Upper lobe of left lung (tissue), 6 donors: ENCODE data around the gene SWI5. TPM values are rescaled to one million over a fixed set of nuclear protein-coding genes. Genes with fewer than 3 reads are reported as not detected.

Experiments
- ATAC-seq, 2 donors: fragments of 200-7000 bp; cut with Tn5 transposase; one replicate each; pipeline ENCODE4 v1.9.1; 2022; ENCODE audit warnings: mild to moderate bottlenecking in 2 of 2, moderate library complexity in 2 of 2; ENCODE audit not compliant: low FRiP score in 2 of 2
- DNase-seq, 2 donors: peaks; one replicate each; pipeline ENCODE4 v3.0.0-alpha.2; 2019 to 2020
- H3K27ac ChIP-seq, 4 donors: fragments of 200-600 bp; sonication (generic); one replicate each; pipeline ENCODE4 v1.5.1; 2016 to 2019
- H3K27me3 ChIP-seq, 4 donors: fragments of 200-600 bp; sonication (generic); one replicate each; pipeline ENCODE4 v1.5.1; 2017 to 2019
- H3K36me3 ChIP-seq, 4 donors: fragments of 200-600 bp; sonication (generic); one replicate each; pipeline ENCODE4 v1.5.1; 2016 to 2019
- H3K4me1 ChIP-seq, 4 donors: fragments of 200-600 bp; sonication (generic); one replicate each; pipeline ENCODE4 v1.5.1; 2018 to 2019
- H3K4me3 ChIP-seq, 4 donors: fragments of 200-600 bp; sonication (generic); one replicate each; pipeline ENCODE4 v1.5.1; 2017 to 2019; ENCODE audit warnings: mild to moderate bottlenecking in 2 of 4, moderate library complexity in 1 of 4
- H3K9me3 ChIP-seq, 4 donors: fragments of 200-600 bp; sonication (generic); one replicate each; pipeline ENCODE4 v1.5.1; 2018 to 2019
- EP300 ChIP-seq, 4 donors: sonication (generic); formaldehyde crosslinking; IDR thresholded peaks; one replicate each; pipeline ENCODE4 v1.5.1; 2017; ENCODE audit warnings: antibody characterized with exemption in 4 of 4, control low read depth in 2 of 4
- POLR2A ChIP-seq, 4 donors: fragments of 450-650 bp; IDR thresholded peaks; one replicate each; pipeline ENCODE4 v1.5.1; 2016 to 2017; ENCODE audit warnings: antibody characterized with exemption in 4 of 4, mild to moderate bottlenecking in 2 of 4
- POLR2AphosphoS5 ChIP-seq, 2 donors: sonication (generic); formaldehyde crosslinking; IDR thresholded peaks; one replicate each; pipeline ENCODE4 v1.5.1; 2017; ENCODE audit warnings: antibody characterized with exemption in 2 of 2
- WGBS, 2 donors: methylation state at CpG; one replicate each; pipeline ENCODE4 v1.1.5; 2017 to 2018; 5-methylcytosine and 5-hydroxymethylcytosine counted together
- total RNA-seq, 6 donors: library from RNA; depleted of rRNA in 4 of 6; stranded (reverse); fragments of >200 nt in 4 of 6; gene quantifications; one replicate each; pipeline versions ENCODE4 v1.1.0 to v1.2.1, GENCODE V29; 2016 to 2021
- TF ChIP-seq, protein P1 (sequence below), 6 experiments: fragments of 450-650 bp in 4 of 6; fragments of 200-600 bp in 2 of 6; sonication (generic) in 2 of 6; IDR thresholded peaks; one replicate each; pipeline ENCODE4 v1.5.1; 2016 to 2019; ENCODE audit warnings: antibody characterized with exemption in 6 of 6
- donor health status: DM: no; HTN: no; CAD: no; lungs with moderate emphysema.
- donor health status: DM: no; HTN: yes; CAD: no; lungs with severe emphysema.

Gene SWI5
- total RNA-seq, 6 donors from 2014 or later, result 13.7 to 28.3 (median 22.8) TPM

DNA sequence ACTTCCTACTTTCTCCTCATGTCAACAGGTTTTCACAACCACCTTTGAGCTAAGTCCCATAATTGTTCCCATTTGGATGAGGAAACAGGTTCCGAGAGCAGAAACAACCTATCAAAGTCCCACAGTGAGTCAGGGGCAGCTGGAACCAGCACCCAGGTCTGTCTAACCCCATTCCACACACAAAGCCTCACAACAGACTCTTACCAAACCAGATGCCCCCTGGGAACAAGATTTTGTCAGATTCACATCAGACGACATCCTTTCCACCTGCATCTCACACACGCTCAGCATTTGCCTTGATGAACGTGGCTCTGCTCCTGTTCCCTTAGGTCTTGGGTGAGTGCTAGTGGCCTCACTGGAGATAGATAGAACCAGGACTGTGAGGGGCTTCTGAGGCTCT lies 17.0 kb downstream of the SWI5 start:
- TF ChIP-seq POLR2AphosphoS5 (IDR thresholded peaks at IDR 0.05) (no peak), EP300 (IDR thresholded peaks at IDR 0.05) (no peak), POLR2A (IDR thresholded peaks at IDR 0.05) (no peak)
- TF ChIP-seq, protein P1, sequence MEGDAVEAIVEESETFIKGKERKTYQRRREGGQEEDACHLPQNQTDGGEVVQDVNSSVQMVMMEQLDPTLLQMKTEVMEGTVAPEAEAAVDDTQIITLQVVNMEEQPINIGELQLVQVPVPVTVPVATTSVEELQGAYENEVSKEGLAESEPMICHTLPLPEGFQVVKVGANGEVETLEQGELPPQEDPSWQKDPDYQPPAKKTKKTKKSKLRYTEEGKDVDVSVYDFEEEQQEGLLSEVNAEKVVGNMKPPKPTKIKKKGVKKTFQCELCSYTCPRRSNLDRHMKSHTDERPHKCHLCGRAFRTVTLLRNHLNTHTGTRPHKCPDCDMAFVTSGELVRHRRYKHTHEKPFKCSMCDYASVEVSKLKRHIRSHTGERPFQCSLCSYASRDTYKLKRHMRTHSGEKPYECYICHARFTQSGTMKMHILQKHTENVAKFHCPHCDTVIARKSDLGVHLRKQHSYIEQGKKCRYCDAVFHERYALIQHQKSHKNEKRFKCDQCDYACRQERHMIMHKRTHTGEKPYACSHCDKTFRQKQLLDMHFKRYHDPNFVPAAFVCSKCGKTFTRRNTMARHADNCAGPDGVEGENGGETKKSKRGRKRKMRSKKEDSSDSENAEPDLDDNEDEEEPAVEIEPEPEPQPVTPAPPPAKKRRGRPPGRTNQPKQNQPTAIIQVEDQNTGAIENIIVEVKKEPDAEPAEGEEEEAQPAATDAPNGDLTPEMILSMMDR (IDR thresholded peaks at IDR 0.05), result no peak
- H3K4me1 ChIP-seq, result peaks cover 0 to 7% (median 6%) of the 10 kb centered on the region in 4 donors
- no peaks in the 10 kb centered on the region for H3K9me3 ChIP-seq
- no peaks in the 10 kb centered on the region for H3K27me3 ChIP-seq
- peaks cover 0 to 16% (median 6%) of the 10 kb centered on the region in 4 donors for H3K36me3 ChIP-seq
- H3K27ac ChIP-seq, result no peak overlapping the region
- 85 to 86% methylated on average over 4 of the region's 4 CpGs for WGBS, 2 donors
- DNase-seq (no peak), ATAC-seq (no peak)
- H3K4me3 ChIP-seq, result no peak overlapping the region

DNA sequence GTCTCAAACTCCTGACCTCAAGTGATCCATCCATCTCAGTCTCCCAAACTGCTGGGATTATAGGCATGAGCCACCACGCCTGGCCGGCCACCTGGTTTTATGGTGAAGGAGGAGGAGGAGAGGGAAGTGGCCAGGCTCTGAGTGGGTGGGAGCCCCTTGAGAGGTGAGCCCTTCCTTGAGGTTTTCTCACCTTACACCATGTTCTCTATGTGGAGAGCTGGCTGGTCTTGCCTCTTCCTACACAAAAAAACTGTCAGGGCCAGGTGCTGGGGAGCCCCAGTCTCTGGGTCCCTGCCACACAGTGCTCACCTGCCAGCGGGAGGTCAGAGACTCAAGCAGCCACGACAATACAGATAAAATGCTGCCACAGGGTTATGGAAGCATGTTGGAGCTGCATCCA lies 18.1 kb downstream of the SWI5 start:
- TF ChIP-seq, protein P1 (IDR thresholded peaks at IDR 0.05), result no peak
- no peak for TF ChIP-seq EP300 (IDR thresholded peaks at IDR 0.05)
- no peak for TF ChIP-seq POLR2A (IDR thresholded peaks at IDR 0.05)
- TF ChIP-seq POLR2AphosphoS5 (IDR thresholded peaks at IDR 0.05), result no peak
- DNase-seq (no peak), ATAC-seq (no peak)
- Histone ChIP-seq H3K4me1 (peaks cover 0 to 7% (median 6%) of the 10 kb centered on the region in 4 donors), H3K36me3 (peaks cover 0 to 5% (median under 1%) of the 10 kb centered on the region in 4 donors), H3K27ac (no peak overlapping the region), H3K9me3 (no peaks in the 10 kb centered on the region), H3K27me3 (no peaks in the 10 kb centered on the region), H3K4me3 (no peak overlapping the region)
- 95 to 98% methylated on average over 4 of the region's 4 CpGs for WGBS, 2 donors

DNA sequence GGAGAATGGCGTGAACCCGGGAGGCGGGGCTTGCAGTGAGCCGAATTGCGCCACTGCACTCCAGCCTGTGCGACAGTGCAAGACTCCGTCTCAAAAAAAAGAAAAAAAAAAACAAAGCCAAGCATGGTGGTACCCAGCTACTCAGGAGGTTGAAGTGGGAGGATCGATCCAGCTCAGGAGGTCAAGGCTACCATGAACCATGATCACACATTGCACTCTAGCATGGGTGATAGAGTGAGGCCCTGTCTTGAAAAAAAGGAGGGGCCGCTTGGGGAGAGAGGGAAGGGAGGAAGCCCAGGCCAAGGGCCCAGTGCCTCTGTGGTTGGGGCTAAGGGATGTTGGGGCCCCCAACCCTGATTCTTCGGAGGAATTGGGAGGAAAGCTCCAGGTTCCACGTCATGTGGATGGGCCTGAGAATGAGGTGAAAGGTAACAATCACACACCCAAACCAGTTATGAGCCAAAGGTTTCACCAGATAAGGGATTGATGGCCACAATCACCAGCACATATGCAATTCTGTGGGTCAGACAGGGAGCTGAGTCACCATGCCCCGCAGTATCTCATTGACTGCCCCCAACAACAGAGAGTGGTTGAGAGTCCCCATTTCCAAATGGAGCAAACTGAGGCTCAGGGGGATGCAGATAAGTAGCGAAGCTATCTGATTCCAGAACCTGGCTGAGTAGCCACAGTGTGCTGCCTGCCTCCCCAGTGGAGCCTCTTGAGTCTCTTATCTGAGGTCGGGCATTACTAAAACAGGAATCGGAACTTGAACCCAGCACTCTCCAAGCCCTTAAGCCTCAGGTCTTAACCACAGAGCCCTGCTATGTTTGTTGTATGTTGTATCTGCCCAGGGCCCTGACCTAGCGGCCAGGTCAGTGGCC lies 20.5 kb downstream of the SWI5 start:
- WGBS, 2 donors, result 91% methylated on average over 14 to 16 of the region's 16 CpGs
- H3K4me1 ChIP-seq, result peaks cover 0 to 7% (median 6%) of the 10 kb centered on the region in 4 donors
- no peaks in the 10 kb centered on the region for H3K9me3 ChIP-seq
- peaks cover 0 to 5% (median 0%) of the 10 kb centered on the region in 4 donors for H3K36me3 ChIP-seq
- ATAC-seq (no peak), DNase-seq (no peak)
- TF ChIP-seq POLR2AphosphoS5 (IDR thresholded peaks at IDR 0.05) (no peak), POLR2A (IDR thresholded peaks at IDR 0.05) (no peak), EP300 (IDR thresholded peaks at IDR 0.05) (no peak)
- TF ChIP-seq, protein P1 (IDR thresholded peaks at IDR 0.05), result no peak
- H3K27ac ChIP-seq, result no peak overlapping the region
- H3K4me3 ChIP-seq, result no peak overlapping the region
- no peaks in the 10 kb centered on the region for H3K27me3 ChIP-seq

DNA sequence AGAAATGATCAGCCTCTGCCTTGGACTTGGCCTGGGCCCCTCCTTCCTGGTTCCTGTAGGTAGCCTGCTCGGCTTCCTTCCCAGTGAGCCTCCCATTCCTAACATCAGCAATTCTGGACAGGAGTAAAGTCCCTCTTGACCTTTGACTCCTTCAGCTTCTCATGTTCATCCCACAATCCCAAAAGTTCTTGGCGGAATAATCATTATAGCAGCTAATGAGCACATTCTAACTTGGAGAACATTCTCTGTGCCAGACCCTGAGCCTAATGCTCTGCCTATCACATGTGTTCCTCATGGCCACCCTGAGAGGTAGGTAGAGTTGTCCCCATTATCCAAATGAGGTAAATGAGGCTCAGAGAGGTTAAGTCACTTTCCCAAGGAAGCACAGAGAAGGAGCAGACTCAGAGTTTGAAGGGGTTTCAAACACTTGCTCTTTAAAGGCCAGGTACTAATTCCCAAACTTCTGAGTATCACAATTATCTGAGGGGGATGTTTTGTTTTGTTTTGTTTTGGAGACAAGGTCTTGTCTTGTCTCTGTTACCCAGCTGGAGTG lies 21.2 kb downstream of the SWI5 start:
- TF ChIP-seq, protein P1 (IDR thresholded peaks at IDR 0.05), result no peak
- no peak for TF ChIP-seq POLR2AphosphoS5 (IDR thresholded peaks at IDR 0.05)
- TF ChIP-seq POLR2A (IDR thresholded peaks at IDR 0.05), result no peak
- Histone ChIP-seq H3K4me1 (peaks cover 0 to 7% (median 6%) of the 10 kb centered on the region in 4 donors), H3K36me3 (peaks cover 0 to 5% (median 0%) of the 10 kb centered on the region in 4 donors), H3K9me3 (no peaks in the 10 kb centered on the region), H3K27ac (no peak overlapping the region), H3K27me3 (no peaks in the 10 kb centered on the region), H3K4me3 (no peak overlapping the region)
- ATAC-seq (no peak), DNase-seq (no peak)
- WGBS, 2 donors, result 90 to 100% methylated on average over 2 of the region's 2 CpGs
